Measurements from ENCODE around the gene MYO10.

Gene MYO10

GRCh38 chr5:16617274-16617968, 318.7 kb downstream of the MYO10 start:
- no peak for DNase-seq (ENCODE audit: low read depth)

GRCh38 chr5:16616536-16617273, 319.4 kb downstream of the MYO10 start, which contains the start of gene RETREG1:
Gene RETREG1, minus strand, starts transcription at chr5:16616997. Its CDS starts 26 bp downstream, at chr5:16616971.
- DNase-seq (ENCODE audit: low read depth): no peak

GRCh38 chr5:16615741-16616535, 320.1 kb downstream of the MYO10 start:
- no peak for DNase-seq (ENCODE audit: low read depth)

GRCh38 chr5:16612007-16612406, 324.1 kb downstream of the MYO10 start:
- DNase-seq (ENCODE audit: low read depth): no peak
